ENCODE measurements around the gene MAJIN.

The MAJIN gene

DNA sequence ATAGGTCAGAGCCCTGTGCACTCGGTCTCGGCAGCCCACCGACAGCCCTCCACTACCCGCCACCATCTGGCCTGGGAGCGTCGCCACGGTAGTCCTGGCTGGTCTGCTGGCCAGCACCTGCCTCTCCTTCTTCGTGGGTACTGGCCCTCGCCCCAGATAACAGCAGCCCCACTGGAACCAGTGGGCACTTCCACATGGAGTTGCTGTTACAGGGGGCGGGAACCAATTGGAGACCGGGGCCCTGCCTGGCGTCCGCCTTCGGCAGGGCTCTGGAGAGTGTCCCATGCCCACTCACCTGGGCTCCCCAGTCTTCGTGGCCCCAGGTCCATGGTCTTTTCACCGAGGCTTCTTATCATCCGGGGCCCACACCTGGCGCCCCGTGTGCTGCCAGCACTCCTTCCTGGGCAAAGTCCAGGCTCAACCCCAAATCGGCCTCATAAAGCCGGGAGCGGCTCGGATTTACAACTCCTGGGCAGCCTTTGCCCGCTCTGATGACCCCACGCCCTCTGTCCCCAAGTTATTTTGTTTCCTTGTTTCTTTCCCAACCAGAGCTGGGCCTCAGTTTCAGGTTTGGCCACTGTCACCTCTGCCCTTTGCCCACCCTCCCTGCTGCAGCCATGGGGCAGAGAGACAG, 80.6 kb downstream of the MAJIN start:
- no peak for DNase-seq

DNA sequence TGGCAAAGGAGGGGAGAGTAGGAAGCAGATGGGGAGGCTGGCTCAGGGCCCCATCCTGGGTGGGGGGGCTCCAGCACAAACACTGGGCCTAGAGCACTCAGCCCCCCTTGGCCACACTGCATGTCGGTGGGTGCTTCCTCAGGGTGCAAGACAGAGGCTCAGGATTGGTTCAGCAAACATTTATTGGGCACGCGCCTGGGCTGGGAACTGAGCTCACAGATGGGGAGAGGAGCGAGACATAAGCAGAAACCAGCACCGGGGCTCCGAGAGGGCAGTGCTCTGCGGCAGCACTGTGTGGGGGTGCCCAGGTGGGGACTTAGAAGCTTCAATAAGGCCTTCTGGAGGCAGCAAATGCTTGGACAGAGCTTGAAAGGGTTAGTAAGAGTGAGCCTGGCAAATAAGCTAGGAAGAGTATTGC, 81.4 kb downstream of the MAJIN start:
- DNase-seq: no peak

DNA sequence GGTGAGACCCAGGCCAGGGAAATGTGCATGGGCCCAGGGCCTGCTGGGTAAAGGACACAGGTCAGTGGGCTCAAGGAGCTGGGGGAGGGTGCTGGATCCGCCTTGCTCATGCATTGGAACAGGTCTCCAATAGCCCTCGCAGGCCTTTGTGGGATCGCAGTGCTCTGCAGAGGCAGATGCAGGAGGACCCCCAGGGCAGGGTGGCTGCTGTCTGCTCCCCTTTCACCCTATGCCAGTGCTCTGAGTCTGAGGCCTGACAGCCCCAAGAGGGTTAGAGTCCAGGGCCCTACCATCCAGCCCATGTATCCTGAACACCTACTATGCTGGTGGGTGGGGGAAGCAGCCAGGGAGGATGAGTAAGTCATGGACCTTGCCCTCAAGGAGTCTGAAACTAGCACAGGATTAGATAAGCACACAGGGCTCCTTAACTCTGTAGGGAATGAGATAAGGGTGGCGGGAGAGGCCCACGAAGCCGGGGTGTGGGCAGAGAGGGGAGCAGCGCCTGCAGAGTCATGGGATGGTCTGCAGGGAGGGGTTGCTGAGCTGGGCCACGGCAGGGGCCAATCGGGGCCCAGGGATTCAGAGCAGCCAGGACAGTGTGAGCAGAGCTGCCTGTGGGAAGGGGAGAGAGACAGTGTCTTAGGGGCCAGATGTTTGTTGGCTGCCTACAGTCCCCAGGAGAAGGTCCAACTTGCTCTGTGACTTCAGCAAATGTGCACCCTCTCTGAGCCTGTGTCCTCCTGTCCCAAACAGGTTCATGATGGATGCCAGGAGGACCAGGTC, 83.0 kb downstream of the MAJIN start:
- DNase-seq: no peak

DNA sequence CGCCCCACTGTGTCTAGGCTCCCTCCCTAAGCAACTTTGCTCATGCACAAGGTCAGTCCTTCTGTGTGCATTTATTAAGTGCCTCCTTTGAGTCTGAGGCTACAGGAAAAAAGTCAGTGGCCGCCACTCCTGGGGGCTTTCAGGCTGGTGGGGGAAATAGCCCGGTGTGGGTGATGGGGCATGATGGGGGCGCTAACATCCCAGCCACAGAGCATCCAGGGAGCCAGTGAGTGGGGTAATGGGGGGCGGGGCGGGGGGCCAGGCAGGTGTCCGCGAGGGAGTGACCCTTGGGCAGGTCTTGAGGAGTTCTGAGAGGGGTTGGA, 83.5 kb downstream of the MAJIN start:
- DNase-seq: no peak
